ENCODE measurements around the gene OR2T1.

DNA sequence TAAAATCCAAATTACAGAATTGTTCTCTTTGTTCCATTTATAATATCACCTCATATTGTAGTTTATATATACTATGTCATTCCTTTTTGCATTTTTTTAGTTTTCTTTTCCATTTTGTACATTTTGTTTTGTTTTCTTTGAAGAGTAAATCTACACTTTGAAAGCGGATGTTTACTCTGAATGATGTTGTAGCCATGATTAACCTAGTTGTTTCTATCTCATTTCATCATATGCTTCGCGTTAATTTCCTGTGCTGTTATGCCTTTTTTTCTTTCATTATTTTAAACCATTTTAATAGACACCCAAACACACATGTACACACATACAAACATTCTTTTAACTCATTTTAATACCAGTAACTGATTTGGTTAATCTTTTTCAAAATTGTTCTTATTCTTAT, 22.0 kb upstream of the OR2T1 start:
- TF ChIP-seq RFX5 (IDR thresholded peaks at IDR 0.05; ENCODE audit: low read depth, low read length) (no peak), POLR2A (IDR thresholded peaks at IDR 0.05; ENCODE audit: low read depth, low read length) (no peak), STAT3 (IDR thresholded peaks at IDR 0.05; ENCODE audit: low read depth, low read length) (no peak), GABPA (IDR thresholded peaks at IDR 0.05; ENCODE audit: low read depth) (no peak), FOXM1 (IDR thresholded peaks at IDR 0.05; ENCODE audit: low read depth, low read length) (no peak)
- TF ChIP-seq, protein P1, sequence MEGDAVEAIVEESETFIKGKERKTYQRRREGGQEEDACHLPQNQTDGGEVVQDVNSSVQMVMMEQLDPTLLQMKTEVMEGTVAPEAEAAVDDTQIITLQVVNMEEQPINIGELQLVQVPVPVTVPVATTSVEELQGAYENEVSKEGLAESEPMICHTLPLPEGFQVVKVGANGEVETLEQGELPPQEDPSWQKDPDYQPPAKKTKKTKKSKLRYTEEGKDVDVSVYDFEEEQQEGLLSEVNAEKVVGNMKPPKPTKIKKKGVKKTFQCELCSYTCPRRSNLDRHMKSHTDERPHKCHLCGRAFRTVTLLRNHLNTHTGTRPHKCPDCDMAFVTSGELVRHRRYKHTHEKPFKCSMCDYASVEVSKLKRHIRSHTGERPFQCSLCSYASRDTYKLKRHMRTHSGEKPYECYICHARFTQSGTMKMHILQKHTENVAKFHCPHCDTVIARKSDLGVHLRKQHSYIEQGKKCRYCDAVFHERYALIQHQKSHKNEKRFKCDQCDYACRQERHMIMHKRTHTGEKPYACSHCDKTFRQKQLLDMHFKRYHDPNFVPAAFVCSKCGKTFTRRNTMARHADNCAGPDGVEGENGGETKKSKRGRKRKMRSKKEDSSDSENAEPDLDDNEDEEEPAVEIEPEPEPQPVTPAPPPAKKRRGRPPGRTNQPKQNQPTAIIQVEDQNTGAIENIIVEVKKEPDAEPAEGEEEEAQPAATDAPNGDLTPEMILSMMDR (IDR thresholded peaks at IDR 0.05 in 2 of 3, conservative IDR thresholded peaks at IDR 0.05 in 1 of 3; ENCODE audit: control insufficient read depth in 2 of 3, extremely low read depth in 1 of 3, insufficient read depth in 1 of 3, low read depth in 3 of 3, low read length in 3 of 3): no peak
- TF ChIP-seq, protein P2, sequence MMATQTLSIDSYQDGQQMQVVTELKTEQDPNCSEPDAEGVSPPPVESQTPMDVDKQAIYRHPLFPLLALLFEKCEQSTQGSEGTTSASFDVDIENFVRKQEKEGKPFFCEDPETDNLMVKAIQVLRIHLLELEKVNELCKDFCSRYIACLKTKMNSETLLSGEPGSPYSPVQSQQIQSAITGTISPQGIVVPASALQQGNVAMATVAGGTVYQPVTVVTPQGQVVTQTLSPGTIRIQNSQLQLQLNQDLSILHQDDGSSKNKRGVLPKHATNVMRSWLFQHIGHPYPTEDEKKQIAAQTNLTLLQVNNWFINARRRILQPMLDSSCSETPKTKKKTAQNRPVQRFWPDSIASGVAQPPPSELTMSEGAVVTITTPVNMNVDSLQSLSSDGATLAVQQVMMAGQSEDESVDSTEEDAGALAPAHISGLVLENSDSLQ (IDR thresholded peaks at IDR 0.05): no peak

Data from GM12878 (cell line).